HCT116 (cell line): ENCODE measurements around the gene OMP. TPM values are rescaled to one million over a fixed set of nuclear protein-coding genes. Genes with fewer than 3 reads are reported as not detected.

Experiments used
- ATAC-seq: fragments of 200-7000 bp; cut with Tn5 transposase; 2 replicates; pipeline ENCODE4 v1.9.1; 2020; ENCODE audit warnings: mild to moderate bottlenecking, moderate library complexity
- BruUV-seq: library from RNA; stranded (reverse); fragments of 400-500 nt; replicated peaks from 2 replicates; lab custom pipeline; 2021; lab: Mats Ljungman, UMichigan
- CTCF ChIA-PET: fragments of 300-600 bp; sonication (Branson Sonifier 250); formaldehyde crosslinking; loops from one replicate; lab custom pipeline; 2021; ENCODE audit warnings: antibody characterized with exemption; lab: Charles Lee
- POLR2A ChIA-PET: fragments of 300-600, 350-600 bp; sonication (Branson Sonifier 250); formaldehyde crosslinking; loops from one replicate; lab custom pipeline; 2021; ENCODE audit warnings: antibody characterized with exemption; lab: Charles Lee
- RAD21 ChIA-PET, 2 experiments: fragments of 300-600 bp; sonication (Branson Sonifier 250); formaldehyde crosslinking; loops; one replicate each; lab custom pipeline; 2023; ENCODE audit warnings: low total read pairs in 2 of 2; ENCODE audit not compliant: uncharacterized antibody in 2 of 2, unreplicated experiment in 2 of 2, low non-redundant PET in 1 of 2; lab: Charles Lee
- DNase-seq: peaks from one replicate; pipeline ENCODE4 v3.0.0-alpha.2; 2010; ENCODE audit warnings: low read depth, low spot score
- H2AFZ ChIP-seq: fragments of 200-600 bp; shearing (Covaris generic), sonication (generic); 2 replicates; pipeline ENCODE4 v1.6.1; 2017; ENCODE audit warnings: low read depth, mixed run types, mixed read lengths, antibody characterized with exemption, low read length; ENCODE audit not compliant: poor library complexity, severe bottlenecking
- H3K27ac ChIP-seq: 2 replicates; pipeline ENCODE4 v1.5.1; 2012; ENCODE audit warnings: low read depth, low read length
- H3K27me3 ChIP-seq: fragments of 200-600 bp; sonication (generic); 2 replicates; pipeline ENCODE4 v1.6.1; 2016; ENCODE audit warnings: mixed run types, low read length, mixed read lengths; ENCODE audit not compliant: insufficient read depth
- H3K36me3 ChIP-seq, 2 experiments: fragments of 200-500 bp in 1 of 2; fragments of 200-600 bp in 1 of 2; sonication (Bioruptor generic) in 1 of 2; sonication (generic) in 1 of 2; 2 replicates each; pipeline versions ENCODE4 v1.5.1 to v1.6.1; 2014 to 2016; ENCODE audit warnings: low read length in 2 of 2, inconsistent platforms in 1 of 2, mixed read lengths in 1 of 2, mixed run types in 1 of 2; ENCODE audit not compliant: insufficient read depth in 2 of 2, control insufficient read depth in 1 of 2
- H3K4me1 ChIP-seq, 2 experiments: fragments of 200-600 bp in 1 of 2; sonication (generic) in 1 of 2; 2 replicates each; pipeline versions ENCODE4 v1.5.1 to v1.6.1; 2012 to 2017; ENCODE audit warnings: low read length in 2 of 2, inconsistent platforms in 1 of 2, mild to moderate bottlenecking in 1 of 2, mixed read lengths in 1 of 2, mixed run types in 1 of 2, moderate library complexity in 1 of 2; ENCODE audit not compliant: insufficient read depth in 2 of 2, control insufficient read depth in 1 of 2
- H3K4me2 ChIP-seq: fragments of 200-600 bp; sonication (generic); 2 replicates; pipeline ENCODE4 v1.6.1; 2017; ENCODE audit warnings: mixed run types, low read length, mixed read lengths
- H3K4me3 ChIP-seq, 2 experiments: fragments of 200-600 bp in 1 of 2; sonication (generic) in 1 of 2; replicated peaks in 1 of 2; 2 replicates each; pipeline ENCODE4 v1.5.1; 2011 to 2016; ENCODE audit warnings: low read length in 2 of 2, control low read depth in 1 of 2, low read depth in 1 of 2, mild to moderate bottlenecking in 1 of 2, mixed read lengths in 1 of 2, mixed run types in 1 of 2
- H3K79me2 ChIP-seq: fragments of 200-600 bp; sonication (generic); 2 replicates; pipeline ENCODE4 v1.6.1; 2017; ENCODE audit warnings: mild to moderate bottlenecking, mixed run types, low read length, moderate library complexity, mixed read lengths; ENCODE audit not compliant: insufficient read depth
- H3K9ac ChIP-seq: fragments of 200-600 bp; sonication (generic); 2 replicates; pipeline ENCODE4 v1.6.1; 2016; ENCODE audit warnings: low read length, mixed read lengths
- H3K9me2 ChIP-seq: fragments of 200-600 bp; sonication (generic), shearing (Covaris generic); 2 replicates; pipeline ENCODE4 v1.6.1; 2017; ENCODE audit warnings: mixed run types, mild to moderate bottlenecking, moderate library complexity; ENCODE audit not compliant: insufficient read depth
- H3K9me3 ChIP-seq, 2 experiments: fragments of 200-500 bp in 1 of 2; fragments of 200-600 bp in 1 of 2; sonication (Bioruptor generic) in 1 of 2; sonication (generic) in 1 of 2; 2 replicates each; pipeline ENCODE4 v1.6.1; 2014 to 2017; ENCODE audit warnings: low read length in 2 of 2, mixed read lengths in 2 of 2, inconsistent platforms in 1 of 2, low read depth in 1 of 2, mild to moderate bottlenecking in 1 of 2, mixed run types in 1 of 2, moderate library complexity in 1 of 2; ENCODE audit not compliant: control insufficient read depth in 1 of 2, insufficient read depth in 1 of 2
- H4K20me1 ChIP-seq: fragments of 200-600 bp; sonication (generic), shearing (Covaris generic); 2 replicates; pipeline ENCODE4 v1.6.1; 2017; ENCODE audit warnings: mixed run types, mild to moderate bottlenecking, moderate library complexity; ENCODE audit not compliant: insufficient read depth
- ATF3 ChIP-seq: IDR thresholded peaks from 2 replicates; pipeline ENCODE4 v1.6.1; 2012
- CBX3 ChIP-seq: IDR thresholded peaks from 2 replicates; pipeline ENCODE4 v1.6.1; 2012; ENCODE audit warnings: low read depth
- CTCF ChIP-seq, 3 experiments: fragments of 200-600 bp in 1 of 3; sonication (generic) in 1 of 3; IDR thresholded peaks in 2 of 3; conservative IDR thresholded peaks in 1 of 3; 2 replicates each; pipeline ENCODE4 v1.5.1; 2012 to 2017; ENCODE audit warnings: low read depth in 2 of 3, low read length in 2 of 3, antibody characterized with exemption in 1 of 3, borderline replicate concordance in 1 of 3, control low read depth in 1 of 3, mild to moderate bottlenecking in 1 of 3, mixed read lengths in 1 of 3, mixed run types in 1 of 3, moderate library complexity in 1 of 3; ENCODE audit not compliant: insufficient read depth in 1 of 3
- EGR1 ChIP-seq: IDR thresholded peaks from 2 replicates; pipeline ENCODE4 v1.6.1; 2012; ENCODE audit warnings: low read depth
- ELF1 ChIP-seq: IDR thresholded peaks from 2 replicates; pipeline ENCODE4 v1.6.1; 2012; ENCODE audit warnings: low read depth, borderline replicate concordance
- EZH2 ChIP-seq: fragments of 200-600 bp; sonication (generic); IDR thresholded peaks from 2 replicates; pipeline ENCODE4 v1.6.1; 2017; ENCODE audit warnings: antibody characterized with exemption, mixed run types
- EZH2phosphoT487 ChIP-seq: fragments of 200-600 bp; IDR thresholded peaks from 2 replicates; pipeline ENCODE4 v1.6.1; 2018; ENCODE audit warnings: antibody characterized with exemption, borderline replicate concordance
- MAX ChIP-seq: IDR thresholded peaks from 2 replicates; pipeline ENCODE4 v1.6.1; 2012
- POLR2A ChIP-seq: IDR thresholded peaks from 2 replicates; pipeline ENCODE4 v1.7.0; 2011; ENCODE audit warnings: borderline replicate concordance; ENCODE audit not compliant: insufficient read depth, insufficient read length; ENCODE audit errors: extremely low read depth
- POLR2AphosphoS5 ChIP-seq: IDR thresholded peaks from 2 replicates; pipeline ENCODE4 v1.6.1; 2011; ENCODE audit warnings: mild to moderate bottlenecking, low read depth, low read length, moderate library complexity
- REST ChIP-seq: IDR thresholded peaks from 2 replicates; pipeline ENCODE4 v1.6.1; 2012; ENCODE audit warnings: low read depth
- SIN3A ChIP-seq: IDR thresholded peaks from 2 replicates; pipeline ENCODE4 v1.6.1; 2012; ENCODE audit warnings: low read depth
- SRF ChIP-seq: IDR thresholded peaks from 2 replicates; pipeline ENCODE4 v1.6.1; 2012; ENCODE audit warnings: low read depth
- TCF7L2 ChIP-seq: IDR thresholded peaks from 2 replicates; pipeline ENCODE4 v1.7.0; 2011; ENCODE audit warnings: borderline replicate concordance, inconsistent platforms; ENCODE audit not compliant: insufficient read depth, insufficient read length; ENCODE audit errors: extremely low read depth
- YY1 ChIP-seq: IDR thresholded peaks from 2 replicates; pipeline ENCODE4 v1.6.1; 2011; ENCODE audit warnings: low read length, low read depth, moderate library complexity, mild to moderate bottlenecking; ENCODE audit not compliant: insufficient replicate concordance; ENCODE audit errors: extremely low read depth
- ZNF274 ChIP-seq: fragments of 200-500 bp; sonication (Bioruptor generic); IDR thresholded peaks from 2 replicates; pipeline ENCODE4 v1.6.1; 2014; ENCODE audit warnings: mild to moderate bottlenecking, low read depth, low read length, inconsistent platforms
- intact Hi-C: fragments of 100-400 bp; cut with micrococcal nuclease; formaldehyde crosslinking; loops from 2 replicates; pipeline ENCODE4 v1.10.0; 2022
- total RNA-seq: library from RNA; stranded (reverse); gene quantifications from one replicate; pipeline ENCODE4 v1.2.1, GENCODE V29; 2021; ENCODE audit not compliant: unreplicated experiment

OMP gene
- total RNA-seq, 1 experiment from 2014 or later, result not detected

GRCh38 chr11:77106321-77106720 lies 3.7 kb downstream of the OMP start:
- peak overlapping the region; percentile 28; the same call in 1 of the 2 replicates for H3K4me2 ChIP-seq
- ChIA-PET RAD21 (interaction anchor here in 1 of 2 experiments (0.8 kb wide), 1 partner anchor 11 kb away, joined by 4 read pairs; no protein-coding TSS in a partner anchor), CTCF (interaction anchor here (0.6 to 2.5 kb wide), 4 partner anchors 15 to 59 kb away, joined by 3 to 16 read pairs (median 6); no protein-coding TSS in a partner anchor), POLR2A (interaction anchor here (0.8 kb wide), 1 partner anchor 11 kb away, joined by 4 read pairs; no protein-coding TSS in a partner anchor)
- no TSS peak for BruUV-seq
- H3K9ac ChIP-seq, result no peak overlapping the region
- no peaks in the 10 kb centered on the region for H3K9me2 ChIP-seq
- ATAC-seq (no peak), DNase-seq (no peak)
- no peak for TF ChIP-seq EZH2
- TF ChIP-seq ATF3, result no peak
- TF ChIP-seq EGR1, result no peak
- no peak for TF ChIP-seq YY1
- TF ChIP-seq SIN3A, result no peak
- no peak for TF ChIP-seq ELF1
- TF ChIP-seq TCF7L2, result no peak
- no peak for TF ChIP-seq REST
- no peak for TF ChIP-seq SRF
- no peak for TF ChIP-seq EZH2phosphoT487
- no peak for TF ChIP-seq ZNF274
- no peak for TF ChIP-seq CBX3
- TF ChIP-seq MAX, result no peak
- no peak for TF ChIP-seq CTCF (IDR thresholded peaks at IDR 0.05 in 2 of 3, conservative IDR thresholded peaks at IDR 0.05 in 1 of 3; ENCODE audit: borderline replicate concordance in 1 of 3, insufficient read depth in 1 of 3, low read depth in 2 of 3, low read length in 2 of 3)
- TF ChIP-seq POLR2AphosphoS5, result no peak
- no peak for TF ChIP-seq POLR2A
- H3K4me3 ChIP-seq, result no peak overlapping the region
- H3K79me2 ChIP-seq, result no peaks in the 10 kb centered on the region
- H3K36me3 ChIP-seq, result no peaks in the 10 kb centered on the region
- peaks cover 42 to 56% of the 10 kb centered on the region in 2 experiments for H3K4me1 ChIP-seq
- no peak overlapping the region for H2AFZ ChIP-seq
- intact Hi-C loops, result no loop called here
- no peaks in the 10 kb centered on the region for H3K27me3 ChIP-seq
- H3K9me3 ChIP-seq, result no peaks in the 10 kb centered on the region
- no peaks in the 10 kb centered on the region for H4K20me1 ChIP-seq
- H3K27ac ChIP-seq, result no peak overlapping the region; the same call in 1 of the 2 replicates
